GM12878 (cell line): Measurements from ENCODE around the gene CALN1. TPM values are rescaled to one million over a fixed set of nuclear protein-coding genes. Genes with fewer than 3 reads are reported as not detected.

ENCODE experiments used
- ATAC-seq: fragments of 200-7000 bp; cut with Tn5 transposase; 3 replicates; pipeline ENCODE4 v1.9.1; 2020; ENCODE audit warnings: mild to moderate bottlenecking, moderate library complexity
- BruUV-seq: library from RNA; stranded (reverse); fragments of 400-500 nt; replicated peaks from 2 replicates; lab custom pipeline; 2021; lab: Mats Ljungman, UMichigan
- CTCF ChIA-PET: fragments of 300-600 bp; sonication (Branson Sonifier 250); formaldehyde crosslinking; extraction: SDS; loops from one replicate; lab custom pipeline; 2021; ENCODE audit warnings: inconsistent platforms; lab: Yijun Ruan, JAX
- POLR2A ChIA-PET: fragments of 350-600 bp; formaldehyde crosslinking; extraction: SDS; loops from one replicate; lab custom pipeline; 2021; ENCODE audit warnings: inconsistent platforms; lab: Charles Lee
- RAD21 ChIA-PET: fragments of 300-600 bp; sonication (Branson Sonifier 250); formaldehyde crosslinking; loops from one replicate; lab custom pipeline; 2023; ENCODE audit warnings: antibody characterized with exemption; ENCODE audit not compliant: unreplicated experiment; lab: Charles Lee
- SMC1A ChIA-PET: fragments of 300-600 bp; sonication (Branson Sonifier 250); formaldehyde crosslinking; loops from one replicate; lab custom pipeline; 2023; ENCODE audit not compliant: unreplicated experiment, uncharacterized antibody; lab: Charles Lee
- DNase-seq: peaks from one replicate; pipeline ENCODE4 v3.0.0-alpha.2; 2011; ENCODE audit warnings: low read depth, low spot score
- FAIRE-seq: peaks from 3 replicates; lab custom pipeline; 2011; peaks lifted over from hg19 to GRCh38; lab: Jason Lieb, UNC
- H2AFZ ChIP-seq: 2 replicates; pipeline ENCODE4 v1.6.0; 2011; ENCODE audit warnings: low read depth, low read length, control low read depth; ENCODE audit not compliant: control insufficient read depth
- H3K27ac ChIP-seq: 2 replicates; pipeline ENCODE4 v1.5.1; 2011; ENCODE audit warnings: control low read depth; ENCODE audit not compliant: control insufficient read depth, insufficient read depth
- H3K27me3 ChIP-seq, 2 experiments: replicated peaks in 1 of 2; 2 replicates each; pipeline versions ENCODE4 v1.6.0 to v1.6.1; 2011; ENCODE audit warnings: low read length in 1 of 2; ENCODE audit not compliant: control insufficient read depth in 2 of 2, insufficient read depth in 2 of 2
- H3K36me3 ChIP-seq, 2 experiments: 2 replicates each; pipeline ENCODE4 v1.5.1; 2011; ENCODE audit warnings: low read length in 1 of 2; ENCODE audit not compliant: control insufficient read depth in 2 of 2, insufficient read depth in 2 of 2
- H3K4me1 ChIP-seq: 2 replicates; pipeline ENCODE4 v1.6.1; 2011; ENCODE audit warnings: mild to moderate bottlenecking, low read length, moderate library complexity, mixed read lengths; ENCODE audit not compliant: control insufficient read depth, insufficient read depth
- H3K4me2 ChIP-seq: 2 replicates; pipeline ENCODE4 v1.6.0; 2011; ENCODE audit warnings: control low read depth; ENCODE audit not compliant: control insufficient read depth, insufficient read depth
- H3K4me3 ChIP-seq: fragments of 200-600 bp; sonication (generic); 2 replicates; pipeline ENCODE4 v1.5.1; 2016
- H3K79me2 ChIP-seq: 2 replicates; pipeline ENCODE4 v1.6.0; 2011; ENCODE audit warnings: low read length; ENCODE audit not compliant: control insufficient read depth, insufficient read depth
- H3K9ac ChIP-seq: 2 replicates; pipeline ENCODE4 v1.8.0; 2011; ENCODE audit warnings: low read length, control low read depth, mixed read lengths; ENCODE audit not compliant: control insufficient read depth, insufficient read depth
- H3K9me3 ChIP-seq: replicated peaks from 3 replicates; pipeline ENCODE4 v1.5.1; 2011; ENCODE audit warnings: mild to moderate bottlenecking, low read length; ENCODE audit not compliant: control insufficient read depth, insufficient read depth
- H4K20me1 ChIP-seq: 2 replicates; pipeline ENCODE4 v1.6.0; 2011; ENCODE audit not compliant: control insufficient read depth, insufficient read depth
- ATF2 ChIP-seq: IDR thresholded peaks from 2 replicates; pipeline ENCODE4 v1.6.1; 2012; ENCODE audit warnings: low read length, inconsistent platforms
- ATF7 ChIP-seq: fragments of 450-650 bp; IDR thresholded peaks from 2 replicates; pipeline ENCODE4 v1.6.1; 2016; ENCODE audit warnings: low read depth, mild to moderate bottlenecking
- BCL3 ChIP-seq: IDR thresholded peaks from 2 replicates; pipeline ENCODE4 v1.6.1; 2011; ENCODE audit warnings: borderline replicate concordance, low read depth, mild to moderate bottlenecking, moderate library complexity, low read length; ENCODE audit not compliant: insufficient read depth, poor library complexity, severe bottlenecking
- BHLHE40 ChIP-seq, 2 experiments: fragments of 450-650 bp in 1 of 2; IDR thresholded peaks; 2 replicates each; pipeline ENCODE4 v1.6.1; 2011 to 2017; ENCODE audit warnings: low read depth in 2 of 2, borderline replicate concordance in 1 of 2, improper control_type of control experiment in 1 of 2, low read length in 1 of 2, mild to moderate bottlenecking in 1 of 2
- CREM ChIP-seq: IDR thresholded peaks from 2 replicates; pipeline ENCODE4 v1.6.1; 2014; ENCODE audit warnings: antibody characterized with exemption, low read depth
- EGR1 ChIP-seq, 2 experiments: IDR thresholded peaks; 1 replicate in 1 of 2; 2 replicates in 1 of 2; pipeline ENCODE4 v1.6.1; 2011 to 2012; ENCODE audit warnings: low read depth in 2 of 2, low read length in 2 of 2, borderline replicate concordance in 1 of 2, mild to moderate bottlenecking in 1 of 2, moderate library complexity in 1 of 2
- JUNB ChIP-seq: IDR thresholded peaks from 2 replicates; pipeline ENCODE4 v1.6.1; 2016; ENCODE audit warnings: antibody characterized with exemption, mild to moderate bottlenecking
- POLR2A ChIP-seq: IDR thresholded peaks from 2 replicates; pipeline ENCODE4 v1.6.1; 2011; ENCODE audit warnings: low read depth, mild to moderate bottlenecking, low read length
- RUNX3 ChIP-seq: IDR thresholded peaks from 2 replicates; pipeline ENCODE4 v1.6.1; 2012; ENCODE audit warnings: low read length, inconsistent platforms
- TARDBP ChIP-seq: IDR thresholded peaks from 2 replicates; pipeline ENCODE4 v1.6.1; 2016; ENCODE audit warnings: borderline replicate concordance
- WGBS: methylation state at CpG from one replicate; pipeline ENCODE4 v1.1.6; 2016; ENCODE audit warnings: low lambda C conversion rate; ENCODE audit not compliant: insufficient replicate concordance, insufficient coverage; ENCODE audit errors: missing lambda C conversion rate; 5-methylcytosine and 5-hydroxymethylcytosine counted together
- in situ Hi-C: fragments of 300-500 bp; cut with MboI; formaldehyde crosslinking; loops from 9 replicates; pipeline ENCODE4 v1.14.3; 2018; ENCODE audit warnings: mixed read lengths
- intact Hi-C: fragments of 100-400 bp; cut with micrococcal nuclease; formaldehyde crosslinking; loops from one replicate; pipeline ENCODE4 v1.14.2; 2022; ENCODE audit not compliant: unreplicated experiment
- polyA plus RNA-seq, 11 experiments: library from polyadenylated mRNA; depleted of rRNA in 4 of 11; unstranded in 6 of 11; stranded (reverse) in 5 of 11; fragments of >200 nt; fragmentation: Nextera tagmentation in 4 of 11; fragmentation: Illumina TruSeq in 1 of 11; extraction: Ambion mirVana in 4 of 11; extraction: Trizol in 1 of 11; gene quantifications; 1 replicate in 1 of 11; 2 replicates in 10 of 11; pipeline versions ENCODE4 v1.2.1 to v1.2.3, GENCODE V29; 2011 to 2016; ENCODE audit warnings: inconsistent platforms in 2 of 11, missing spikeins in 2 of 11, low read depth in 1 of 11
- total RNA-seq, 4 experiments: library from RNA; depleted of rRNA in 3 of 4; stranded (reverse); fragments of >200 nt in 3 of 4; fragmentation: Illumina TruSeq in 1 of 4; extraction: Trizol in 1 of 4; gene quantifications; 2 replicates each; pipeline versions ENCODE4 v1.2.1 to v1.2.3, GENCODE V29; 2013 to 2021

The CALN1 gene
- total and polyA plus RNA-seq, 10 of the 15 experiments (the other 5 are each of a cell fraction or from before 2014, with no cell fraction given): 0.48 to 15.3 (median 1.6) TPM

- ChIA-PET CTCF (interaction anchor here (0.9 to 1.1 kb wide), 2 partner anchors 239 to 381 kb away, joined by 3 to 7 read pairs; no protein-coding TSS in a partner anchor), POLR2A (no interaction called here), RAD21 (interaction anchor here (1.0 kb wide), 1 partner anchor 89 kb away, joined by 3 read pairs; no protein-coding TSS in a partner anchor), SMC1A (interaction anchor here (1.1 kb wide), 1 partner anchor 23 kb away, joined by 5 read pairs; no protein-coding TSS in a partner anchor)
- Histone ChIP-seq H3K79me2 (no peaks in the 10 kb centered on the region), H3K4me1 (no peaks in the 10 kb centered on the region), H3K9me3 (no peaks in the 10 kb centered on the region; the same call in 2 of the 3 replicates), H3K27me3 (no peaks in the 10 kb centered on the region), H3K9ac (no peak overlapping the region), H2AFZ (no peak overlapping the region), H3K36me3 (no peaks in the 10 kb centered on the region), H4K20me1 (no peaks in the 10 kb centered on the region), H3K4me3 (no peak overlapping the region), H3K4me2 (no peak overlapping the region), H3K27ac (no peak overlapping the region)
- ATAC-seq (peak; percentile 70), DNase-seq (no peak), FAIRE-seq (no peak)
- TF ChIP-seq ATF2 (peak; percentile 27; the same call in 1 of the 2 replicates), ATF7 (peak; percentile 38; the same call in 1 of the 2 replicates), POLR2A (no peak), BHLHE40 (IDR thresholded peaks at IDR 0.05; ENCODE audit: borderline replicate concordance in 1 of 2, low read depth in 2 of 2, low read length in 1 of 2) (peak; percentile 52 to 73; a peak in 3 of 4 replicates), CREM (peak; percentile 47; the same call in 1 of the 2 replicates), EGR1 (IDR thresholded peaks at IDR 0.05; ENCODE audit: borderline replicate concordance in 1 of 2, low read depth in 2 of 2, low read length in 2 of 2) (peak in 1 of 2 experiments; percentile 75; a peak in 1 of 3 replicates), BCL3 (peak; percentile 72), TARDBP (no peak), RUNX3 (peak; percentile 32; the same call in 1 of the 2 replicates), JUNB (peak; percentile 43)
- intact Hi-C loops (no loop called here), in situ Hi-C loops (no loop called here)
- no TSS peak for BruUV-seq
- WGBS: 23% methylated on average over 11 of the region's 11 CpGs
Measured at GRCh38 chr7:72405418-72405817, 6.7 kb downstream of the CALN1 start.
